ENCODE measurements around the gene RRP1B.
"Not testable (repeated sequence)": the region's sequence is repeated elsewhere in the genome, so short reads cannot be mapped to it uniquely, and the experiment has no call there.

Gene RRP1B

DNA sequence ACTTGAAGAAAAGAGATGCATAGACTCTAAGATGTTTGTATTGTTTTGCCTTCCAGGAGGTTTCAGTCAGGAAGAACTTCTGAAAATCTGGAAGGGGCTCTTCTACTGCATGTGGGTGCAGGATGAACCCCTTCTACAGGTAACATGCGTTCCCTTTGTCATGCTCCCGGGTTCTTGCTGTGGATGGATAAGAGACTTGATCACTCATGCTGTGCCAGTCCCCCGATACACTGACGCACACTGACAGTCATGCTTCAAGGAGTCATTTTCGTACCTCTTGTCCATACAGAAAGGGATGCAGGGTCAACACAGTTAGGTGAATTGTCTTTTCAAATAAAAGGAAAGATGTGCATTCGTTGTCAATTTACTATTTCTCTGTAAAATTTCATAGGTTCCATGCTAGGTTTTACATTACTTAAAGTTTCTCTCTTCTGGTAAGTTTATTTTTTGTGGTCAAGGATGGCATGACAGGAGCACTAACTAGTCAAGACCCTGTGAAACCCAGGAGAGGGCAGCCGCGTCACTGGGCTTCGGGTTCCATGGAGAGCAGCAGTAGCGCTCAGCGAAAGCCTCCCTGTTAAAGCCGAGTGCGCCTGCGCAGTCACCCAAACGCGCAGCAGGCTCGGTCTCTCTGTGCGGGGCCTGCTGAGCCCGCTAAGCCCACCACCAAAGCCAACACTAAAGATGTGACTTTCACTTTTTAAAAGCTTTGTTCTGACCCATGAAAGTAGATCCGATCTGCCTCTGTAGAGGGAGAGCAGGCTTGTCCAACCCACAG lies 10.7 kb downstream of the RRP1B start:
- DNase-seq (ENCODE audit: low spot score): no peak

DNA sequence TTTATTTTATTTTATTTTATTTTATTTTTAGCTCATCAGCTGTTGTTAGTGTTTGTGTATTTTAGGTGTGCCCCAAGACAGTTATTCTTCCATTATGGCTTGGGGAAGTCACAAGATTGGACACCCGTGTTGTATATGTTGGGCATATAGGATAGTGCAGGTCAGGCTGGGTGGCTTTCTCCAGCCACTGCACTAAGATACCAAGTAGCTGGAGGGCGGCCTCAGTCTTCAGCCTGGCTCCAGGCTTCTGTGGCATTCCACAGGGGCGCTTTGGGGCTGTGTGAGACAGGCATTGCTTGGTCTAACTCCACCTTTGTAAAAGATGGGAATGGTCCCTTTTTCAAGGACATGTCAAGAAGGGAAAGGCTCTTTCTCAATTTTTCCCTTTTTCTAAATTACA lies 16.5 kb downstream of the RRP1B start:
- DNase-seq (ENCODE audit: low spot score): no peak

DNA sequence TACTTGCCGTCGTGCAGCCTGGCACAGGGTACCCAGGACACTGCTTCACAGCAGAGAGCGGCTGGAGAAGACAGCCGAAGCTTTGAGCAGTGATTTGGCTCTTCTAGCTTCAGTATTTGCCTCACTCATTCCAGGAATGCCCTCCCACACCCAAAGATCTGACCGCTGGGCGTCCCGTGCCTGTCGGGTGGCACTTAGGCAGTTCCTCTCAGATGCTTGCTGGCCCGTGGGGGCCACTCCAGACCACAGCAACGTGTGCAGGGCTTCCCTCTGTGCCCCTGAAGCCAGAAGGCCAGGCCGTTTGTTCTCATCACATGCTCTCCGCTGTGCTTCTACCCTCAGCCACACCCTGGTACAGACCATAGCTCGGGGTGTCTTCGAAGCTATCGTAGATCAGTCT lies 17.0 kb downstream of the RRP1B start:
- no peak for DNase-seq (ENCODE audit: low spot score)

DNA sequence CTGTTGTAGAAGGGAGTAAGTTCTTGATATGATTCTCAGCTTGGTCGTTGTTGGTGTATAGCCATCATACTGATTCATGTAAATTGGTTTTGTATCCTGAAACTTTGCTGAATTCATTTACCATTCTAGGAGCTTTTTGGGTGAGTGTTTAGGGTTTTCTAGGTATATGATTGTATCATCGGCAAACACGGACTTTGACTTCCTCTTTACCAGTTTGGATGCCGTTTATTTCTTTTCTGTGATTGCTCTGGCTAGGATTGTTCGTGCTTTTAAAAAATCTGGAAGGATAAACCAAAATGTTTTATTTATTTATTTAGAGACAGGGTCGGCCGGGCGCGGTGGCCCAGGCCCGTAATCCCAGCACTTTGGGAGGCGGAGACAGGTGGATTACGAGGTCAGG lies 20.6 kb downstream of the RRP1B start:
- no peak for DNase-seq (ENCODE audit: low spot score)

DNA sequence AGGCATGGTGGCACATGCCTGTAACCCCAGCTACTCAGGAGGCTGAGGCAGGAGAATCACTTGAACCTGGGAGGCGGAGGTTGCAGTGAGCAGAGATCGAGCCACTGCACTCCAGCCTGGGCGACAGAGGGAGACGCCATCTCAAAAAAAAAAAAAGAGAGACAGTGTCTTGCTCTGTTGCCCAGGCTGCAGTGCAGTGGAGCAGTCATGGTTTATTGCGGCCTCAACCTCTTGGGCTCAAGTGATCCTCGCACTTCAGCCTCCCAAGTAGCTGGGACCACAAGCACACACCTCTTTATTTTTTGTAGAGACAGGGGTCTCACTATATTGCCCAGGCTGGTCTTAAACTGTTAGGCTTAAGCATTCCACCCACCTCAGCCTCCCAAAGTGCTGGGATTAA lies 21.1 kb downstream of the RRP1B start:
- not testable (repeated sequence) for DNase-seq (ENCODE audit: low spot score)

DNA sequence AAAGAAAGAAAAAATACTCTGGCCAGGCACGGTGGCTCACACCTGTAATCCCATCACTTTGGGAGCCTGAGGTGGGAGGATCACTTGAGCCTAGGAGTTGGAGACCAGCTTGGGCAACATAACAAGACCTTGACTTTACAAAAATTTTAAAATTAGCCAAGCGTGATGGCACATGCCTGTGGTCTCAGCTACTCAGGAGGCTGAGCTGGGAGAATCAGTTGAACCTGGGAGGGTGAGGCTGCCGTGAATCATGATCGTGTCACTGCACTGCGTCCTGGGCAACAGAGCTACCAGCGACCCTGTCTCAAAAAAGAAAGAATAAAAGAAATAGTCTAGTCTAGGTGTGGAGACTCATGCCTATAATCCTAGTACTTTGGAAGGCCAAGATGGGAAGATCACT lies 22.3 kb downstream of the RRP1B start:
- no peak for DNase-seq (ENCODE audit: low spot score)

DNA sequence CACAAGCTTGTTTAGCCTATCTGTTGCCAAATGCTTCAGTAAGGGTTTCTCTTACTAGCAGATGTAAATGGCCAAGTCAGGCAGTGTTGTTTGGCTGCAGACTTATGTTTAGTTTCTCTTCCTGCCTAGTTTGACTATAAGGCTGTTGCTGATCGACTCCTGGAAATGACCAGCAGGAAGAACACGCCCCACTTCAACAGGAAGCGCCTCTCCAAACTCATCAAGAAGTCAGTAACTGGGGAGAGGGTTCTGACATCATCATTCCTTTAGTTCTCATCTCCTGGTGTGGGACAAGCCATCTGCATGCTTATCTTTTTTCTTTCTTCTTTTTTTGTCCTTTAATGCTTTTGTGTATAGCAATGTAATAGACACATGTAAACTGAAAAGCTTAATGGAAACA lies 25.1 kb downstream of the RRP1B start:
- DNase-seq (ENCODE audit: low spot score): no peak

DNA sequence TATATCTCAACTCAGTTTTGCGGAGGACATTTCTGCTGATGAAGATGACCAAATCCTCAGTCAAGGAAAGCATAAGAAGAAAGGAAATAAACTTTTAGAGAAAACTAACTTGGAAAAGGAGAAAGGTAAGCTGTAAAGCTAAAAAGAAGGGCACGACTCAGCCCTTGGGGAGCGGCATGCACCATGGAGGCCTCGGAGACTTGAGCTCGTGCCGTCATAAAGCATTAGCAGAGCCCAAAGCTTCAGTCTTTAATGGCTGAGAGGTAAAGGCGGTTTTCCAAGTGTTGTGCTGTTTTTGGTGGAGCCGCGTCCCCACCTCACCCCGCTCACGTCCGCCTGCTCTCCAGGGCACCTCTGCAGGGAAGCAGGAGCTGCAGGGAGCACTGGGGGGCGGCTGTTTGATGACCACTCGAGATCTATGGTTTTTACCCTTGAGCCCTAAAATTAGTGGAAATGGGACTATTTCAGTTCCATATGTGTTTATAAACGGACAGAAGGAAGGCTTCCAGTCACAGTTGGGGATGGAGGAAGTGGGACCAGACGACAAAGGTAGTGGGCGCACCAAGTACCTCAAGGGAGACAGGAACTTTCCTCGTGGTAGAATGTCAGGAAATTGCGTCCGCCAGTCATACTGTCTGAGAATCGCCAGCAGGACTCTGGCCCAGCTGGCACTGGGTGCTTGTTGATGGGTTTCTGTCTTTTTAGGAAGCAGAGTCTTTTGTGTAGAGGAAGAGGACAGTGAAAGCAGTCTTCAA lies 27.6 kb downstream of the RRP1B start:
- no peak for DNase-seq (ENCODE audit: low spot score)

DNA sequence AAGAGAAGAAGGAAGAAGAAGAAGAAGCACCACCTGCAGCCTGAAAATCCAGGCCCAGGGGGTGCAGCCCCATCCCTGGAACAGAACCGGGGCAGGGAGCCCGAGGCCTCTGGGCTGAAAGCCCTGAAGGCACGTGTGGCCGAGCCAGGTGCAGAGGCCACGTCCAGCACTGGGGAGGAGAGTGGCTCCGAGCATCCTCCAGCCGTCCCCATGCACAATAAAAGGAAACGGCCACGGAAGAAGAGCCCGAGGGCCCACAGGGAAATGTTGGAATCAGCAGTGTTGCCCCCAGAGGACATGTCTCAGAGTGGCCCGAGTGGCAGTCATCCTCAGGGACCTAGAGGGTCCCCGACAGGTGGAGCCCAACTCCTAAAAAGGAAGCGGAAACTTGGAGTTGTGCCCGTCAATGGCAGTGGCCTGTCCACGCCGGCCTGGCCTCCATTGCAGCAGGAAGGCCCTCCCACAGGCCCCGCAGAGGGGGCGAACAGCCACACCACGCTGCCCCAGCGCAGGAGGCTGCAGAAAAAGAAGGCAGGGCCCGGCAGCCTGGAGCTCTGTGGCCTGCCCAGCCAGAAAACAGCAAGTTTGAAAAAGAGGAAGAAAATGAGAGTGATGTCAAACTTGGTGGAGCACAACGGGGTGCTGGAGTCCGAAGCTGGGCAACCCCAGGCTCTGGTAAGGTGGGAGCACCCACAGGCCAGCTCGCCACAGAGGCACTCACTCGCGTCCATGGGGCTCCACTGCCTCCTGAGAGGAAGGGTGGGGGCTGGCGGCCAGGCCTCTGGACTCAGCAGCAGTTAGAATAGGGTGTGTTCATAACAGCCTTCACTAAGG lies 28.4 kb downstream of the RRP1B start:
- no peak for DNase-seq (ENCODE audit: low spot score)

DNA sequence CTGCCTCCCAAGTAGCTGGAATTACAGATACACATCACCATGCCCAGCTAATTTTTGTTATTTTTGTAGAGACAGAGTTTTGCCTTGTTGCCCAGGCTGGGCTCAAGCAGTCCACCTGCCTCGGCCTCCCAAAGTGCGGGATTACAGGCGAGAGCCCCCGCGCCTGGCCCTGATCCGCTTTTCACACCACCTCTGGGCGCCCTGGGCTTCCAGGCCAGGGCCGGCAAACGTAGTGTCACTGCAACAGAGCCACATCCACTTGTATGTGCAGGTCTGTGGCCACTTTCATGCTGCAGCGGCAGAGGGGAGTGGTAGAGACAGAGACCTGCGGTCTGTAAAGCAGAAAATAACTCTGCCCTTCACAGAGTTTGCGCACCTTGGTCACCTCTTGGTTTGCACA lies 29.5 kb downstream of the RRP1B start:
- DNase-seq (ENCODE audit: low spot score): no peak

DNA sequence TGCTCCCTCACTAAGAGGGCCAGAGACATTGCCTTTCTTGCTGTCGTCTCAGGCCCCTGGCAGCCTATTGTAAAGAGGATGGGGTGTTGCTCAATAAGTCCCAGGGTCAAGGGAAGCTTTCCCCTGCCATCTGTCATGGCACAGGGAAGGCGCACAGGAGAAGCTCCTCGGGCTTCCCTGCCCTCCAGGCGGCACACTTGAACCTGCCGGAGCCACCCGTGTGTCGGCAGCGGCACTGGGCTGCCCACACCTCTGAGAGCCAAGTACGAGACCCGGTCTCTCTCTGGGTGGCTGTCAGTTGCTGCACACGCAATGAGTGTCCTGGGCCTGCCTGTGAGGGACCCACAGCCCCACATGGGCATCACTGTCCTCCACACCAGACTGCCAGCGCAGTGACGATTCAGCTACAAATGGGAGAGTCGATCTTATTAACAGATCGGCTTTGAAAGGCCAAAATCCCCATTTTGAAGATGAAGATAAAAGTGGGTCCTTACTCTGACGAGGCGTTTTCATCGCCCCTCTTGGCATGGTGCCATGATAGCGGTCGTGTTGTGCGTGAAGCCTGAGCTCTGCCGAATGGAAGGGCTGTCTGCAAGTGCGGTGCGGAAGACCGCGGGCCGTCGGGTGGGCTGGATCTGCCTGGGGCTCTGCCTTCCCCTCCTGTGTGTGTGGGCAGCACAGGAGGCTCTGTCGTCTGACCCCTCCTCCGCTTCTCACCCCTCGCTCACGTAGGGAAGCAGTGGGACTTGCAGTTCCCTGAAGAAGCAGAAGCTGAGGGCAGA lies 30.4 kb downstream of the RRP1B start:
- DNase-seq (ENCODE audit: low spot score): no peak

DNA sequence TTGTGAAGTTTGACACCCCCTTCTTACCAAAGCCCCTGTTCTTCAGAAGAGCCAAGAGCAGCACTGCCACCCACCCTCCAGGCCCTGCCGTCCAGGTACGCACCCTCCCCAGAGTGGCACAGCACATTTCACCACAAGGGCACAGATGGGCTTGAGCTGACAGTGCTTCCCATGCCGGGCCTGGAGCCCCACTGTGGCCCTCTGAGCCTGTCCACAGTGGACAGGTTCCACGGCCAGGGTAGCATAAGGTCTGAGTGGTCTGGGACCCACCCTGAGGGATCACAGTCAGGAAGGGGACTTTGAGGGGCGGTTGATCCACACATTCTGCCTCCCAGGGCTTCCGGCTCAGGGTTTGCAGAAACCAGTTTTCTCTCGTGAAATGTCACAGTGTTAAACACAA lies 31.0 kb downstream of the RRP1B start:
- DNase-seq (ENCODE audit: low spot score): no peak

DNA sequence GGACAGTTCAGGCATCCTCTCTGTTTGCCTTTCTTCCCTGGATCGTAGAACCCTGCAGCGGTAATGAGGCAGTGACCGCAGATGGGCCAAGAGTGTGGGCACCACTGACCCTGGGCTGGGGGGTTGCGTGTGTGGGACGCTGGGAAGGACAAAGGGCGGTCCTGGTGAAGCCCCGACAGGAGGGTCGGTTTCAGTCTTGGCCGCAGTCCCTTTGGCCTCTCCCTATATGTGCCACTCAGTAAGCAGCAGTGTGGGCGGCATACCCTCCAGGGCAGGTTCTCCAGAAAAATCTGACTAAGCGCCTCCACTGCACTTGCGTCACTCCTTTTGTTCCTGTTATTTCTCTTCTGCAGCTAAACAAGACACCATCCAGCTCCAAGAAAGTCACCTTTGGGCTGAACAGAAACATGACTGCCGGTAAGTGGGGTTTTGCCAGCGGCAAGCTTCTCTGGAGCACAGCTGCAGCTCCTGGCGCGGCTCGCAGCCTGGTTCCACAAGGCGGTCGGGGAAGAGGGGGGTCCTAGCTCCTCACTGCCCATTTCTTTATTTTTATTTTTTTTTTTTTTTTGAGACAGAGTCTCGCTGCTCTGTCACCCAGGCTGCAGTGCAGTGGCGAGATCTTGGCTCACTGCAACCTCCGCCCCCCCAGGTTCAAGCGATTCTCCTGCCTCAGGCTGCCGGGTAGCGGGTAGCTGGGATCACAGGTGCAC lies 31.9 kb downstream of the RRP1B start:
- no peak for DNase-seq (ENCODE audit: low spot score)

DNA sequence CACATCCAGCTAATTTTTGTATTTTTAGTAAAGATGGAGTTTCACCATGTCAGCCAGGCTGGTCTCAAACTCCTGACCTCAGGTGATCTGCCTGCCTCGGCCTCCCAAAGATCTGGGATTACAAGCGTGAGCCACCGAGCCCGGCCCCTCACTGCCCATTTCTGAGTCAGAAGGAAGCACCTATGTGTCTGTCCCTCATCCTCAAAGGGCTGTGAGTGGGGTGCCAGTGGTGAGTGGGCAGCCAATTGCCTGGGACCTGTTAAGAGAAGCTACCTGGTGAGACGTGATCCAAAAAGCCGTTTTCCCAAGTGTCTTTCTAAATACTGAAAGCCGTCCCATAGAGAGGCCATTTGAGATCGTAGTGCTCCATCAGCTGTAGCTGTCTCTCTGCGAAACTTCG lies 32.4 kb downstream of the RRP1B start:
- no peak for DNase-seq (ENCODE audit: low spot score)

DNA sequence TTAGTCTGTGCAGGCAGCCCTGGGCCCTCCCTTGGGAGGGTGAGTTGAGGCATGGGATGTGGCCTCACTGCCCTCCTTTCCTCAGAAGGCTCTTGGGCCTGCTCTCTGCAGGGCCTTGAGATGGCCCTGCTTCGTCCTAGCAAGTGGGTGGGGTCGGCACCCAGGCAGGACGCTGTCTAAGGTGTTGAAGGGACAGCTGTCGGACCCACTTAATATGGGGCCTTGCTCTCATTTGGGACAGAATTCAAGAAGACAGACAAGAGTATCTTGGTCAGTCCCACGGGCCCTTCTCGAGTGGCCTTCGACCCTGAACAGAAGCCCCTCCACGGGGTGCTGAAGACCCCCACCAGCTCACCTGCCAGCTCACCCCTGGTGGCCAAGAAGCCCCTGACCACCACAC lies 33.6 kb downstream of the RRP1B start:
- DNase-seq (ENCODE audit: low spot score): no peak

DNA sequence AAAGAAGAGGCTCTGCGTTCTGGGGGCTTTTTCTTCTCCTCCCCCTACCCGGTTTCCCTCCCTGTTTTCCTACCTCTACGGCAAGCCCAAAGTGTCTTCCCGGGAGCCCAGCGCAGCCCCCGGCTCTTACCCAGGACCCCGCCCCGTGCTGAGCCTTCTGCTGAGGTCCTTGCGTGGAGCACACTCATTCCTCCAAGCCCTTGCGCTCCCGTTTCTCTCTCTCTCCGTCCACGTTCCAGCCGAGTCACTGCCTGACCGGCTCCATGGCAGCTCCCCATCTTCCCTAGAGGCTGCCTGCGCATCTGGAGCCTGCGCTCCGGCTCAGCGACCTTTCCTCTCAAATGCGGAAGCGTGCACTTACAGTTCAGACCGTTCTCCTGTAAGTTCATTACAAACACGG lies 34.6 kb downstream of the RRP1B start:
- no peak for DNase-seq (ENCODE audit: low spot score)

DNA sequence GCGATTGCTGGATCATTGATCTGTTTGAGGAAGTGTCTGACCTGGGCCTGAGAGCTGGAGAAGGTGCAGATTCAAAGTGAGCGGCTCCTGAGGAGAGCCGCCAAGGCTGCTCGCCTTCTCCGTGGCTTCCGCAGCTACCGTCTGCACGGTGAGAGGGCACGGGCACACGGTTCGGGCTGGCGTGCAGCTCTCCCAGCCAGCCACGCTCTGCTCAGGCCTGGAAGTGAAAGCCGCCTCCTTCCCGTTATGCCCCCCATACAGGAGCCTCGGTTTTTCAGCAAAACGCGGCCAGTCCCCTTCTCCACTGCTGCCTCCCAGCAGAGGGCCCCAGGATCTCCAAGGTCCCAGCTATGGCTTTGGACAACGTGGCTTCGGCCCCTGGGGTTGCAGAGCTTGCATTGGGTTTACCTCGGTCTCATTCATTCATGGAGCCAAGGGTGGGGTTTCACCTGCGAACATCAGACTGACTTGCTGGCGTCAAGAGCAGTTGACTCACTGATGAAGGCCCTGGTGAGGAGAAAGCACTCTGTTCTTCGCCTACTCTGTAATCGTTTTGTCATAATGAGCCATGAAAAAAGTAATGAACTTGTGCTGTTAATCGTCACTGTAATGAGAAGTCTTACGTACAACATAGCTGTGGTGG lies 35.2 kb downstream of the RRP1B start:
- DNase-seq (ENCODE audit: low spot score): no peak

DNA sequence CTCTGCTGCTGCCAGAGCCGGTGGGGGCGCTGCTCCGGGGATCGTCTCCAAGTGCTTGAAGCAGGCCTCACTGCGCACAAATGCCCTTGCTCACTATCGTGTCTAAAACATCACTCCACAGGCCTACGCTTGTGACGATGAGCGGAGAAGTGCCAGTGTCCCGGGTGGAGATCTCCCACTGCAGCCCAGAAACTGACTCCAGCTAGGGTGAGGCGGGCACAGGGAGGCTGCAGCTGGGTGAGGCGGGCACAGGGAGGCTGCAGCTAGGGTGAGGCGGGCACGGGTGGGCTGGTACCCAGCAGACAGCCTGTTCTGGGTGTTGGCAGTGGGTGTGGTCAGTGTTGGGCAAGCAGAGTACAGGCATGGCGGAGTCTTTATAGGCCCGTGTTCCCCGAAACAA lies 36.9 kb downstream of the RRP1B start:
- no peak for DNase-seq (ENCODE audit: low spot score)

DNA sequence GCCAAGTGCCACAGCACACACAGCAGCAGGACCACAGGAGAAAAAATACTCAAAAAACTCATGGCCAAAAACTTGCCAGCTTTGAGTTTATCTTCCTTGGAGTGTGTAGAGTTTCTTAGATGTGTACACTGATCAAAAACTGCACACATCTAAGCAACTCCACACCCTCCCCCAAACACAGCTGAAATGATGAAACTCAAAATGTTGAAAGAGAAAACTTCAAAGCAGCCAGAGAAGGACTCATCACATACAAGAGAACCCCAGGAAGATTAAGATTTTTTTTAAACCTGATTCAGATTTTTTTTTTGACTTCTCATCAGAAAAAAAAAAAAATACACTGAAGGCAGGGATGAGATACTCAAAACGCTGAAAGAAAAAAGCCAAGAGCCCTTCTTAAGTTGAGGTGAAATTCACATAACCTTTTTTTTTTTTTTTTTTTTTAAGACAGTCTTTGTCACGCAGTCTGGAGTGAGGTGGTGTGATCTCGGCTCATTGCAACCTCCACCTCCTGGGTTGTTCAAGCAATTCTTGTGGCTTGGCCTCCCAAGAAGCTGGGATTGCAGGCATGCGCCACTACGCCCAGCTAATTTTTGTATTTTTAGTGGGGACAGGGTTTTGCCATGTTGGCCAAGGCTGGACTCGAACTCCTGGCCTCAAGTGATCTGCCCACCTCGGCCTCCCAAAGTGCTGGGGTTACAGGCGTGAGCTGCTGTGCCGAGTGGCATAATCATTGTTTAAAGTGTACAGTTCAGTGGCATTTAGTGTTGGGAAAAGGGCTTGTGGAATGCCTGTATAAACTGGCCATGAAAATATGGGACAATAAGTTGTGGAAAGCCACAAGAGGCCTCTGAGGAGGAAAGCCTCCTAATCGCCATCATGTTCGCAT lies 38.6 kb downstream of the RRP1B start:
- DNase-seq (ENCODE audit: low spot score): no peak

DNA sequence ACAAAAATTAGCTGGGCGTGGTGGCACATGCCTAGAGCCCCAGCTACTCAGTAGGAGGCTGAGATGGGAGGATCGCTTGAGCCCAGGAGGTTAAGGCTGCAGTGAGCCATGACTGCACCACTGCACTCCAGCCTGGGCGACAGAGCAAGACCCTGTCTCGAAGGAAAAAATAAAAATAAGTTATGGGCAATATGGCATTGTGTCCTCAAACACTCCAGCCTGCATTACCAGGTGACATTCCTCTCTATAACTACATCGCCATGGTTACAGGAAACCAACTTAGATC lies 40.1 kb downstream of the RRP1B start:
- DNase-seq (ENCODE audit: low spot score): not testable (repeated sequence)

All from HuH-7.5 (cell line).